OCI-M2 (cell line): ENCODE measurements around the gene CA5B.
A peak's percentile ranks its signal among the peaks of the same experiment; 100 is the strongest.
"Not testable (repeated sequence)": the region's sequence is repeated elsewhere in the genome, so short reads cannot be mapped to it uniquely, and the experiment has no call there.

ENCODE experiments used
- DNase-seq: peaks from one replicate; lab custom pipeline; 2025; ENCODE audit not compliant: unreplicated experiment; lab: John Stamatoyannopoulos, UW

CA5B gene

GRCh38 chrX:15747626-15748173 lies 9.6 kb downstream of the CA5B start:
- DNase-seq, result no peak

GRCh38 chrX:15748841-15749240 lies 10.8 kb downstream of the CA5B start:
- no peak for DNase-seq

DNA sequence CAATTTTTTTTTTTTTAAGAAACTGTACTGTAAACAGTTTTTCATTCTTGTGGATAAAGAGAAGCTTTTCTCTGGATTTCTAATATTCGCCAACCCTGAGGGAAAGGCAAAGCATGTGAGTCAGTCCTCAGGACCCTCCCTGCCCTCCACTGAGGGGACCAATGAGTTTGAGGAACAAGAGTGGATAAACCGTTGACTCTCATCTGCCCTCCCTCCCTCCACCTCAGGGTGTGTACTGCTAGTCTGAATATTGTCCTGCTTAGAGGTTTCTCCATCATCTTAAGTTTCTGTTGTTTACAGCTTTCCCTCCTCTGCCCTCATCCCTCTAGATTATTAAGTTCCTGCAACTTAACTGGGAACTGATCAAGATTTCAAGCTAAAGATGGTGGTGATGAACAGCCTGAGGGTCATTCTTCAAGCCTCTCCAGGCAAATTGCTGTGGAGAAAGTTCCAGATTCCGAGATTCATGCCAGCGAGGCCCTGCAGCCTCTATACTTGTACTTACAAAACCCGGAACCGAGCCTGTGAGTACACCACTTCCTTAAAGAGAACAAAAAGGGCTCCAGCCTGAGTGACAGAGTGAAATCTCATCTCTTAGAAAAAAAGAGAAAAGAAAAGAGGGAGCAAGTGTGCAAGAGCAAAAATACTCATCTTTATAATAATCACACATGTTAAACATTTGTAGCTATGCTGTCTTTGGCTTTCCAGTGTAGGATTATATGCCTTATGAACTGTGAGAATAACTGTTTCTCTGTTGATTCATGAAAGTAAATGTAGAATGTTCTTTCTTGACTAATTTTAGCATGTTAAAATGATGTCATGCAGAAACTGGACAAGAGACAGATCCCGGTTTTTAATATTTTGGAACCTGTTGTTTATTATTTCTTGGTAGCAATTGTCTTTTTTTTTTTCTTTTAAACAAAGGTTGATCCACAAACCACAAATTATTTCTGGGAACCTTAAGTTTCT lies 11.9 kb downstream of the CA5B start:
- DNase-seq, result no peak

DNA sequence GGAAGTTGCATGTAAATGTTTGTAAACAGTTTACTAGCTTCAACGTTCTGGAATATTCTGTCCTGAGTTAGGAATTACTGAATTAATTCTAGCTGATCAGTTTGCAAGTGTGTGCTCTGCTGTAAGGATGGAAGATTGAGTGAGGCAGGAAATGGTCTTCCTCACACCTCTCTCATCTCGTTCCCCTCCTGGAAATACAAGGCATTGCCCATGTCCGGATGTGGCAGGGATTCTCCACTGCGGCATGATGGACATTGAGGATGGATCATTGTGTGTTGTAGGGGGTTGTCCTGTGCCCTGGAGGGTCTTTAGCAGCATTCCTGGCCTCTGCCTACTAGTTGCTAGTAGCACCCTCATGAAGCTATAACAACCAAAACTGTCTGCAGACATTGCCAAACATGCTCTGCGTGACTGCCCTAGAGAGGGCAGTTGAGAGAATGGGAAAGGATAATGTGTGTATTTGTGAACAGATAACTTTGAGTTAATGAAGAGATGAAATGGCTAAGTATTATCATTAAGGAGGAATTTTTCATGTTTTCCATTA lies 12.6 kb downstream of the CA5B start:
- DNase-seq, result no peak

DNA sequence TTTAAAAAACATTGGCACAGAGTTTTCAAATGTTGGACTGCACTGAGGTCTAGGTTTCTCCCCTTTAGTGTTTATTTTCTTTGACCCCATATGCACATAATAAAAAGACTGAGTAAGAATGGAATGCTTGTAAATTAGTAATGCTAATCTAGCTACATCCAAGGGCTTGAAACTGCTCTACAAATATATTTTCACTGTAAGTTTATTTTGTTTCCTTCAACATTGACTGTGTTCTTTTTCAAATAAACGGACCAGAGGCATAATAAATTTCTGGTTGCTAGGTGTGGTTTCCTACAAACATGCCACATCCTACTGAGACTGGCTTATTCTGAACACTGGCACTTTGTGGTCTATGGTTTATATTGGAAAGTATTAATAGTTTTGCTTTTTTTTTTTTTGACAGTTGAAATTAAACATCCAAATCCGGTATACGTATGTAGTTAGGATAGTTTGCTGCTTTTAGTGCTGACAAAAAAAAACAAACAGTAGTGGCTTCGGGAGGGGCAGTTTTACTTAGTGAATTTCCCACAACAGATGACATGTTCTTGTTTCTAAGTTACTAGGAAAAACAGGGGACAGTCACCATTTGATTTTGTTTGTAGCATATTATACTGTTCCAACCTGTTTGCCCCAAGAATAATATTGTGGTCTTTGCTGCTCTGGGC lies 13.2 kb downstream of the CA5B start:
- DNase-seq, result no peak

DNA sequence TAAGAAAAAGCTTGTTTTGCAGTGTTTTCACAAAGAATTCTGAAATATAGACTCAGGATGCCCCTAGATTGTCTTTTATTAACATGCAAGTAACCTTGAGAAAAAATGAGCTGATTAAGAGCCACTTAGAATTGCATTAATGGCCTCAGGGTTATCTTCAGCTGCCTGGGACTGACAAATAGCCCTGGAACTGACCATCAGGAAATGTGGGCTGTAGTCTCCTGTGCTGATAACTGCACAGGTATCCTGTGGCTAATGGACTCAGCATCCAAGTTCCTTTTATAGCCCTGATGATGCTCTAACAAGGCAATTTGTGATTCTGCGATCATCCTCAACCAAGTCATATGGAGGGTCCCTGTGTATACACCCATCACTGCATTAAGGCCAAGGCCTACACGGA lies 17.0 kb downstream of the CA5B start:
- no peak for DNase-seq

- no peak for DNase-seq
Measured at GRCh38 chrX:15758140-15758539, 20.1 kb downstream of the CA5B start.

- not testable (repeated sequence) for DNase-seq
Measured at GRCh38 chrX:15759886-15760285, 21.8 kb downstream of the CA5B start.

- DNase-seq, result no peak
Measured at GRCh38 chrX:15761564-15762191, 23.6 kb downstream of the CA5B start.

DNA sequence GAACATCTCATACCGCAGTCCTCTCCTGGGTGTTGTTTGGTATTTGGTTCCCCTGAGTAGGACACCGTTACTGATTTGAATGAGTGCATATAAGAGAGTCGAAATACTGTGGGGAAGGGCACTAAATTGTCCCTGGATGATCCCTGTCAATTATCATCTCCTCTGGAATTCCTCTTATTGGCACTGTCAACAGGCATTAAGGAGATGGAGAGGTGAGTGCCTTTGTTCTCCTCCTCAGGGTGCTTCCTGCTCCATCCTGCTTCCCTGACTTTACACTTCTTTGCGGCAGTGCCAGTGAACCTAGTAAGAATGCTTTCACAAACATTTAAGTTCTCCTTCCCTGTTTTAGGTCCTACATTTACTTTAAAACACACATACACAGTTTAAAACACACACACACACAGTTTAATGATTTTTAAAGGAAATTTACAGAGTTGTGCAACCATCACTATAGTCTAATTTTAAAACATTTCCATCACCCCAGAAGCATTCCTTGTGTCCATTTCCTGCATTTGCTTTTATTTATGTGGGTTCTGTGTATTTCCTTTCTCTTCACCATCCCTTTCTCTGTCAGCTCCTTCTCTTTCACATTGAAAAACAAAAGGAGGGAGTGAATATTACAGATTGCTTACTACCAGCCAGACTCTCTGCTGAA lies 31.4 kb downstream of the CA5B start:
- DNase-seq, result no peak

GRCh38 chrX:15781961-15782699 lies 44.1 kb downstream of the CA5B start:
- DNase-seq, result no peak

DNA sequence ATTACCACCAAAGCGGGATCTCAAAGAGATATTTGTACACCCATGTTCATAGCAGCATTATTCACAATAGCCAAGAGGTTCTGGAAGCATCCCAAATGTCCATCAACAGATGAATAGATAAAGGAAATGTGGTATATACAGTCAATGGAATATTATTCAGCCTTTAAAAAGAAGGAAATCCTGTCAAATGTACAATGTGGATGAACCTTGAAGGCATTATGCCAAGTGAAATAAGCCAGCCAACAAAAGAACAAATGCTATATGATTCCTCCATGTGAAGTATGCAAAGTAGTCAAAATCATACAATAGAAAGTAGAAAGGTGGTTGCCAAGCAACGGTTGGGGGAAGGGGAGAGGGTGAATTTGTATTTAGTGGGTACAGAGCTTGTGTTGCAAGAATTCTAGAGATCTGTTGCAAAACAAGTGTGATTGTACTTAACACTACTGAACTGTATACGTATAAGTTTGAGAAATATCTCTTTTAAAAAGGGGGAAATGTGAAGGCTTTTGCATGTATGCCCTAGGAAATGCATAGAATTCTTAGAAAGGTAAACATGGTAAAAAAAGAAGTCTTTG lies 47.2 kb downstream of the CA5B start:
- no peak for DNase-seq

DNA sequence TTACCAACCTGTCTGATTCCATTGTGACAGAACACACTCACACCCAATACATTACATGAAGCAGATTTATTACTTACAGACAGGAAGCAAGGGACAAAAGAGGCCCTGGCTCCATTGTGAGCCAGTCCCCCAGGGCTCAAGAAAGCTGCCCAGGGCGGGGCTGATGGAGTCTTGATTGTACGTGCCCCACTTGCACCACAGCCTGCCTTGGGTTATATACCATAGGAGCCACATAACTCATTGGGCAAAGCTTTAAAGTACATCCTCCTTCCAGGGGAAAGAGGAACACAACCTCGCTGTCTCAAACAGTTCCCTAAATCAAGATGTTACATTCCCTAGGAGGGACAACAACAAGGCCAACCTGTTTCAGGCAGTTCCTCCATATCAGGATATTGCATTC lies 48.8 kb downstream of the CA5B start:
- DNase-seq, result no peak

DNA sequence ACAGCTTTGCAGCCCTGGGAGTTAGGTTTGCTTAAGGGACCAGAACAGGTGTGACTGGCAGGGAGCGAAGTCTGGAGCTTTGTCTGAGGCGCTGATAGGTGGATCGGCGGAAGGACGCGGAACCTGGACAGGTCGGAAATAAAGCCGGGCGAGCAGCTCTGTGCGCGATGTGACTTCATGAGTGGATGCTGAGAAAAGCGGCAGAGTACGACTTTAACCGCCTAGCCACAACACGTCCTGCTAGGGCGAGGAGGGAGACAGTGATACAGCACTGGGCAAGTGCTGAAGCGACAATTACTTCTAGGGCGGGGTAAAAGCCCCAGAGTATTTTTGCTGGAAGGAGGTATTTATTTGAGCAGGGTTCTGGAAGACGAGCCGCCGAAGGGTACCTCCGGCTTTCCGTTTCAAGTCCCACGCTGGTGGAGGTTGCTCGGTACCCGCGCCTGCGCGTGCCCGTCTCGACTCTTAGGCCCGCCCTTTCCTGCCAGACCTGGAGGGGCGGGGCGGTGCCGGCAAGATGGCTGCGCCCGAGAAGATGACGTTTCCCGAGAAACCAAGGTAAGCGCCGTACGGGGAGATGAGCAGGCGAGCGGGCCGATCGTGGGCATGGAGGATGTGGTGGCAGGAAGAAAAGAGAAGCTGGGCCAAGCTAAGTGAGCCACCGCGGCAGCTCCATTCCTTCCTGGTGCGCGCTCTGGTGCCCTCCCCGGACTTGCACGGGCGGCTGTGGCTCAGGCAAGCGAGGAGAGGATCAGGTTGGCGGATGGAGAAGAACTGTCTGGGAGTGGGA lies 52.1 kb downstream of the CA5B start, which contains the start of gene ZRSR2:
Gene ZRSR2 (plus strand): TSS at position 506 of the 790 bp plus-strand sequence. CDS start 12 bp downstream, at position 518.
- DNase-seq, result no peak

GRCh38 chrX:15790769-15791290 lies 52.8 kb downstream of the CA5B start:
- DNase-seq, result peak; percentile 30

DNA sequence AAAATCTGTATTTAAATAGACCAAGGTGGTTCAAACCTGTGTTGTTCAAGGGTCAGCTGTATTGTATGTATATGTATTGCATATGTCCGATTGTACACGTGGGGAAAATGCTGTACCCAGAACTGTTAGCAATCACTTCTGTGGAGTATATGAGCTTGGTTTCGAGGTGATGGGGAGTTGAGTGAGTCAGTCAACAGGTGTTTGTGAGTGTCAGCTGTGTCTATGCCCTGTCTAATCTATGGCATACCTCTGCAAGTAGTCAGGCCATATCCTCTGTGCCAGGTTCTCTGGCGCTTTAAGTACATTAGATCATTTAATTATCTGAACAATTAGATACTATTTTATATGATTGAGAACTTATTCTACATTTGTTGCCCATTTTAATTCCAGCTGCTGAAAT lies 59.6 kb downstream of the CA5B start:
- no peak for DNase-seq

DNA sequence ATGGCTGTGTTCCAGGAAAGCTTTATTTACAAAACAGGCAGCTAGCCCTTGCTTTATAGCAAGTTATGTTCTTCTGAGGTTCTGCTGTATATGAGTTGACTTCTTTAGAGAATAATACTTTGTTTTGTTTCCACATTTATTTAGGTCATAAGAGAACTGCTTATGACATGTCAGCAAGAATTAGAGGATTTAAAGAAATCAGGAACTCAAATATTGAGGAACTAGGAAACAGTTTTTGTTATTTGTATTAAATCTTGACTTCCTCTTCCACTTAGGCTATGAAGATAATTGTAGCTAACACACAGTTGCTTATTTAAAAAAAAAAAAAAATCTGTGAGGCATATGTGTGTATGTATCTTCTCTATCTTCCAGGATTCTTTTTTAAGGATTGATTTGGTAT lies 66.5 kb downstream of the CA5B start:
- DNase-seq, result no peak

- no peak for DNase-seq
Measured at GRCh38 chrX:15808254-15808653, 70.2 kb downstream of the CA5B start.
